Ishikawa (cell line): ENCODE measurements around the gene POMT2.

Experiments
- CEBPB ChIP-seq: IDR thresholded peaks from 2 replicates; pipeline ENCODE4 v1.6.1; 2012
- CREB1 ChIP-seq: IDR thresholded peaks from 2 replicates; pipeline ENCODE4 v1.6.1; 2012; ENCODE audit warnings: low read depth
- EGR1 ChIP-seq: IDR thresholded peaks from 2 replicates; pipeline ENCODE4 v1.6.1; 2012
- EP300 ChIP-seq: IDR thresholded peaks from 2 replicates; pipeline ENCODE4 v1.6.1; 2012; ENCODE audit warnings: borderline replicate concordance
- FOXM1 ChIP-seq: IDR thresholded peaks from 2 replicates; pipeline ENCODE4 v1.6.1; 2012; ENCODE audit warnings: low read depth, borderline replicate concordance
- MAX ChIP-seq: IDR thresholded peaks from 2 replicates; pipeline ENCODE4 v1.6.1; 2012
- NFIC ChIP-seq: IDR thresholded peaks from 2 replicates; pipeline ENCODE4 v1.6.1; 2012
- RAD21 ChIP-seq: IDR thresholded peaks from 2 replicates; pipeline ENCODE4 v1.6.1; 2012; ENCODE audit warnings: low read depth
- REST ChIP-seq: IDR thresholded peaks from 2 replicates; pipeline ENCODE4 v1.6.1; 2012; ENCODE audit warnings: low read depth, mild to moderate bottlenecking
- TAF1 ChIP-seq: IDR thresholded peaks from 2 replicates; pipeline ENCODE4 v1.6.1; 2012; ENCODE audit warnings: low read depth, mild to moderate bottlenecking
- TCF12 ChIP-seq: IDR thresholded peaks from 2 replicates; pipeline ENCODE4 v1.6.1; 2012; ENCODE audit warnings: low read depth
- TEAD4 ChIP-seq: IDR thresholded peaks from 2 replicates; pipeline ENCODE4 v1.6.1; 2012
- USF1 ChIP-seq: IDR thresholded peaks from 2 replicates; pipeline ENCODE4 v1.6.1; 2012
- YY1 ChIP-seq: IDR thresholded peaks from 2 replicates; pipeline ENCODE4 v1.6.1; 2012; ENCODE audit warnings: low read depth
- ZBTB7A ChIP-seq: IDR thresholded peaks from 2 replicates; pipeline ENCODE4 v1.6.1; 2012; ENCODE audit warnings: low read depth

POMT2 gene

GRCh38 chr14:77250927-77251326 lies 69.8 kb downstream of the POMT2 start:
- no peak for TF ChIP-seq EGR1
- TF ChIP-seq EP300: no peak
- TF ChIP-seq REST: no peak
- TF ChIP-seq FOXM1: no peak
- no peak for TF ChIP-seq TCF12
- TF ChIP-seq CEBPB: no peak
- no peak for TF ChIP-seq CREB1
- TF ChIP-seq ZBTB7A: no peak
- TF ChIP-seq USF1: no peak

- TF ChIP-seq EGR1: no peak
- TF ChIP-seq CREB1: no peak
- no peak for TF ChIP-seq REST
Observed at GRCh38 chr14:77249286-77249685, 71.4 kb downstream of the POMT2 start.

- TF ChIP-seq YY1 (no peak), REST (no peak), EP300 (no peak), NFIC (no peak), RAD21 (no peak), TEAD4 (no peak), TCF12 (no peak), CREB1 (no peak), FOXM1 (no peak), USF1 (no peak), EGR1 (no peak), TAF1 (no peak), CEBPB (no peak), MAX (no peak), ZBTB7A (no peak)
Observed at GRCh38 chr14:77248666-77249065, 72.0 kb downstream of the POMT2 start.

- no peak for TF ChIP-seq TAF1
- no peak for TF ChIP-seq FOXM1
- no peak for TF ChIP-seq RAD21
- no peak for TF ChIP-seq MAX
- TF ChIP-seq EGR1: no peak
- TF ChIP-seq CREB1: no peak
- TF ChIP-seq ZBTB7A: no peak
- no peak for TF ChIP-seq TEAD4
- TF ChIP-seq TCF12: no peak
- TF ChIP-seq NFIC: no peak
Observed at GRCh38 chr14:77246784-77247183, 73.9 kb downstream of the POMT2 start.

GRCh38 chr14:77245820-77246219 lies 74.9 kb downstream of the POMT2 start:
- TF ChIP-seq CREB1: no peak
- TF ChIP-seq REST: no peak
- TF ChIP-seq RAD21: no peak
- TF ChIP-seq YY1: no peak
- TF ChIP-seq NFIC: no peak
- no peak for TF ChIP-seq CEBPB
- no peak for TF ChIP-seq USF1
- no peak for TF ChIP-seq TAF1
- TF ChIP-seq EP300: no peak
- no peak for TF ChIP-seq EGR1
- TF ChIP-seq FOXM1: no peak
